ENCODE measurements around the gene NSDHL.

DNA sequence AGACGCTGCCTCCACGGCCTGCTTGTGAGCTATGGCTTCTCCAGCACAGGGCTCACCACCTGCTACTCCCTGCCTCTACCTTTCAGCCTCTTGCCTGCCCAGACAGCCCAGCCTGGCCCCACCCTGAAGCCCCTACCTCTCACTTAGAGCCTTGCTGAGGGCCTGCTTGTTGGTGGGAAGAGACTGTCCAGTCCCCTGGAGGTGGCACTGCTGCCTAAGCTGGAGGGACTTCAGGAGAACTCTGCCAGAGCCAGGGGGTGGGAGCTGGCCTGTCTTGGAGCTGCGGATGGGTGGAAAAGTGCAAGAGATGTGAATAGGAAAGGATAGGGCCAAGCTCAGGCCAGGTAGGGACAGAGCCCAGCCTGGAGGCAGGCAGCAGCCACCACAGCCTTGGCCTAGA, 64.3 kb downstream of the NSDHL start:
- TF ChIP-seq, protein P1, sequence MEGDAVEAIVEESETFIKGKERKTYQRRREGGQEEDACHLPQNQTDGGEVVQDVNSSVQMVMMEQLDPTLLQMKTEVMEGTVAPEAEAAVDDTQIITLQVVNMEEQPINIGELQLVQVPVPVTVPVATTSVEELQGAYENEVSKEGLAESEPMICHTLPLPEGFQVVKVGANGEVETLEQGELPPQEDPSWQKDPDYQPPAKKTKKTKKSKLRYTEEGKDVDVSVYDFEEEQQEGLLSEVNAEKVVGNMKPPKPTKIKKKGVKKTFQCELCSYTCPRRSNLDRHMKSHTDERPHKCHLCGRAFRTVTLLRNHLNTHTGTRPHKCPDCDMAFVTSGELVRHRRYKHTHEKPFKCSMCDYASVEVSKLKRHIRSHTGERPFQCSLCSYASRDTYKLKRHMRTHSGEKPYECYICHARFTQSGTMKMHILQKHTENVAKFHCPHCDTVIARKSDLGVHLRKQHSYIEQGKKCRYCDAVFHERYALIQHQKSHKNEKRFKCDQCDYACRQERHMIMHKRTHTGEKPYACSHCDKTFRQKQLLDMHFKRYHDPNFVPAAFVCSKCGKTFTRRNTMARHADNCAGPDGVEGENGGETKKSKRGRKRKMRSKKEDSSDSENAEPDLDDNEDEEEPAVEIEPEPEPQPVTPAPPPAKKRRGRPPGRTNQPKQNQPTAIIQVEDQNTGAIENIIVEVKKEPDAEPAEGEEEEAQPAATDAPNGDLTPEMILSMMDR (IDR thresholded peaks at IDR 0.05; ENCODE audit: insufficient read depth, low read length) = no peak
- TF ChIP-seq POLR2AphosphoS5 (IDR thresholded peaks at IDR 0.05; ENCODE audit: low read depth) = no peak
- TF ChIP-seq, protein P2, sequence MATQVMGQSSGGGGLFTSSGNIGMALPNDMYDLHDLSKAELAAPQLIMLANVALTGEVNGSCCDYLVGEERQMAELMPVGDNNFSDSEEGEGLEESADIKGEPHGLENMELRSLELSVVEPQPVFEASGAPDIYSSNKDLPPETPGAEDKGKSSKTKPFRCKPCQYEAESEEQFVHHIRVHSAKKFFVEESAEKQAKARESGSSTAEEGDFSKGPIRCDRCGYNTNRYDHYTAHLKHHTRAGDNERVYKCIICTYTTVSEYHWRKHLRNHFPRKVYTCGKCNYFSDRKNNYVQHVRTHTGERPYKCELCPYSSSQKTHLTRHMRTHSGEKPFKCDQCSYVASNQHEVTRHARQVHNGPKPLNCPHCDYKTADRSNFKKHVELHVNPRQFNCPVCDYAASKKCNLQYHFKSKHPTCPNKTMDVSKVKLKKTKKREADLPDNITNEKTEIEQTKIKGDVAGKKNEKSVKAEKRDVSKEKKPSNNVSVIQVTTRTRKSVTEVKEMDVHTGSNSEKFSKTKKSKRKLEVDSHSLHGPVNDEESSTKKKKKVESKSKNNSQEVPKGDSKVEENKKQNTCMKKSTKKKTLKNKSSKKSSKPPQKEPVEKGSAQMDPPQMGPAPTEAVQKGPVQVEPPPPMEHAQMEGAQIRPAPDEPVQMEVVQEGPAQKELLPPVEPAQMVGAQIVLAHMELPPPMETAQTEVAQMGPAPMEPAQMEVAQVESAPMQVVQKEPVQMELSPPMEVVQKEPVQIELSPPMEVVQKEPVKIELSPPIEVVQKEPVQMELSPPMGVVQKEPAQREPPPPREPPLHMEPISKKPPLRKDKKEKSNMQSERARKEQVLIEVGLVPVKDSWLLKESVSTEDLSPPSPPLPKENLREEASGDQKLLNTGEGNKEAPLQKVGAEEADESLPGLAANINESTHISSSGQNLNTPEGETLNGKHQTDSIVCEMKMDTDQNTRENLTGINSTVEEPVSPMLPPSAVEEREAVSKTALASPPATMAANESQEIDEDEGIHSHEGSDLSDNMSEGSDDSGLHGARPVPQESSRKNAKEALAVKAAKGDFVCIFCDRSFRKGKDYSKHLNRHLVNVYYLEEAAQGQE (IDR thresholded peaks at IDR 0.05; ENCODE audit: insufficient replicate concordance, low read depth) = no peak

Measured in HL-60 (cell line).